GM19395 (cell line): ENCODE data around the gene CTR9.

Experiments
- ATAC-seq: cut with Tn5 transposase; IDR thresholded peaks from one replicate; pipeline ENCODE4 v1.9.1; 2021; ENCODE audit warnings: mild to moderate bottlenecking, moderate library complexity; ENCODE audit not compliant: unreplicated experiment

The CTR9 gene

GRCh38 chr11:10742460-10743208 lies 8.4 kb upstream of the CTR9 start:
- ATAC-seq, result no peak

GRCh38 chr11:10743354-10744000 lies 7.6 kb upstream of the CTR9 start:
- peak; percentile 49 for ATAC-seq

GRCh38 chr11:10744206-10744605 lies 6.8 kb upstream of the CTR9 start:
- ATAC-seq, result no peak

- no peak for ATAC-seq
Observed at GRCh38 chr11:10746871-10747270, 4.2 kb upstream of the CTR9 start.

GRCh38 chr11:10747733-10748132 lies 3.3 kb upstream of the CTR9 start:
- ATAC-seq, result no peak

- ATAC-seq, result no peak
Observed at GRCh38 chr11:10749476-10749875, 1.6 kb upstream of the CTR9 start.

- no peak for ATAC-seq
Observed at GRCh38 chr11:10751581-10751940, 515 bp downstream of the CTR9 start.

- no peak for ATAC-seq
Observed at GRCh38 chr11:10752061-10752460, 1.0 kb downstream of the CTR9 start.

GRCh38 chr11:10752486-10752885 lies 1.4 kb downstream of the CTR9 start:
- ATAC-seq, result no peak

GRCh38 chr11:10758957-10759356 lies 7.9 kb downstream of the CTR9 start:
- no peak for ATAC-seq

GRCh38 chr11:10761085-10761698 lies 10.1 kb downstream of the CTR9 start:
- no peak for ATAC-seq

GRCh38 chr11:10762185-10762584 lies 11.1 kb downstream of the CTR9 start:
- peak; percentile 88 for ATAC-seq

- ATAC-seq, result peak; percentile 67
Observed at GRCh38 chr11:10762913-10763421, 11.9 kb downstream of the CTR9 start.

GRCh38 chr11:10763766-10764165 lies 12.7 kb downstream of the CTR9 start:
- ATAC-seq, result no peak

- ATAC-seq, result no peak
Observed at GRCh38 chr11:10764412-10764811, 13.4 kb downstream of the CTR9 start.

GRCh38 chr11:10770626-10771254 lies 19.7 kb downstream of the CTR9 start:
- ATAC-seq, result no peak

GRCh38 chr11:10771457-10771856 lies 20.4 kb downstream of the CTR9 start:
- no peak for ATAC-seq

- ATAC-seq, result no peak
Observed at GRCh38 chr11:10774811-10775210, 23.8 kb downstream of the CTR9 start.

GRCh38 chr11:10777393-10777793 lies 26.3 kb downstream of the CTR9 start:
- ATAC-seq, result no peak

GRCh38 chr11:10777806-10778205 lies 26.8 kb downstream of the CTR9 start:
- no peak for ATAC-seq

GRCh38 chr11:10778217-10778970 lies 27.3 kb downstream of the CTR9 start:
- ATAC-seq, result no peak
